SK-N-SH (cell line): ENCODE results near the gene VAMP2. TPM values are rescaled to one million over a fixed set of nuclear protein-coding genes. Genes with fewer than 3 reads are reported as not detected.

ENCODE experiments used
- CTCF ChIA-PET: fragments of 300-600, 350-600 bp; formaldehyde crosslinking; extraction: SDS; loops from one replicate; lab custom pipeline; 2021; lab: Yijun Ruan, JAX
- POLR2A ChIA-PET: fragments of 350-600 bp; sonication (Branson Sonifier 250); formaldehyde crosslinking; extraction: SDS; loops from one replicate; lab custom pipeline; 2020; ENCODE audit warnings: antibody characterized with exemption, inconsistent platforms; lab: Yijun Ruan, JAX
- DNase-seq: peaks from one replicate; pipeline ENCODE4 v3.0.0; 2012
- H2AFZ ChIP-seq: fragments of 200-600 bp; sonication (generic); 2 replicates; pipeline ENCODE4 v1.8.1; 2016; ENCODE audit warnings: antibody characterized with exemption, mild to moderate bottlenecking, low read depth
- H3F3A ChIP-seq: fragments of 200-600 bp; sonication (generic); replicated peaks from 2 replicates; pipeline ENCODE3; 2016; ENCODE audit warnings: antibody characterized with exemption, mild to moderate bottlenecking; ENCODE audit not compliant: insufficient read depth
- H3K27ac ChIP-seq, 2 experiments: fragments of 200-500 bp in 1 of 2; fragments of 200-600 bp in 1 of 2; sonication (Bioruptor generic) in 1 of 2; sonication (generic), shearing (Covaris generic) in 1 of 2; 2 replicates each; pipeline versions ENCODE4 v1.5.1 to v1.6.1; 2014 to 2016; ENCODE audit warnings: low read depth in 2 of 2, inconsistent platforms in 1 of 2, low read length in 1 of 2, mild to moderate bottlenecking in 1 of 2, mixed read lengths in 1 of 2
- H3K27me3 ChIP-seq: fragments of 200-600 bp; sonication (generic), shearing (Covaris generic); 2 replicates; pipeline ENCODE4 v1.6.1; 2016; ENCODE audit warnings: mixed run types; ENCODE audit not compliant: insufficient read depth
- H3K36me3 ChIP-seq, 2 experiments: fragments of 200-500 bp in 1 of 2; fragments of 200-600 bp in 1 of 2; sonication (Bioruptor generic) in 1 of 2; sonication (generic) in 1 of 2; replicated peaks in 1 of 2; 2 replicates each; pipeline versions ENCODE3 to v1.5.1; 2014 to 2016; ENCODE audit warnings: low read length in 1 of 2, mild to moderate bottlenecking in 1 of 2; ENCODE audit not compliant: insufficient read depth in 2 of 2, control insufficient read depth in 1 of 2
- H3K4me1 ChIP-seq, 2 experiments: fragments of 200-500 bp in 1 of 2; fragments of 200-600 bp in 1 of 2; sonication (Bioruptor generic) in 1 of 2; sonication (generic), shearing (Covaris generic) in 1 of 2; 2 replicates each; pipeline versions ENCODE4 v1.5.1 to v1.6.1; 2014 to 2016; ENCODE audit warnings: low read depth in 1 of 2, low read length in 1 of 2, mixed run types in 1 of 2; ENCODE audit not compliant: insufficient read depth in 2 of 2, control insufficient read depth in 1 of 2
- H3K4me2 ChIP-seq: fragments of 200-600 bp; sonication (generic), shearing (Covaris generic); 2 replicates; pipeline ENCODE4 v1.6.1; 2017; ENCODE audit warnings: mixed run types
- H3K4me3 ChIP-seq, 2 experiments: fragments of 200-500 bp in 1 of 2; fragments of 200-600 bp in 1 of 2; sonication (Bioruptor generic) in 1 of 2; sonication (generic), shearing (Covaris generic) in 1 of 2; 2 replicates each; pipeline versions ENCODE4 v1.5.1 to v1.8.1; 2014 to 2016; ENCODE audit warnings: low read depth in 2 of 2, inconsistent platforms in 1 of 2, low read length in 1 of 2, mild to moderate bottlenecking in 1 of 2, mixed read lengths in 1 of 2, moderate library complexity in 1 of 2
- H3K79me2 ChIP-seq: fragments of 200-600 bp; sonication (generic); 2 replicates; pipeline ENCODE4 v1.8.1; 2017; ENCODE audit warnings: mild to moderate bottlenecking; ENCODE audit not compliant: insufficient read depth
- H3K9ac ChIP-seq: fragments of 200-600 bp; sonication (generic); 2 replicates; pipeline ENCODE4 v1.6.1; 2017; ENCODE audit warnings: mixed run types
- H3K9me2 ChIP-seq: fragments of 200-600 bp; sonication (generic); 2 replicates; pipeline ENCODE4 v1.6.1; 2017; ENCODE audit warnings: mixed run types
- H3K9me3 ChIP-seq: fragments of 200-600 bp; sonication (generic); 2 replicates; pipeline ENCODE4 v1.6.1; 2017; ENCODE audit warnings: mixed run types, mild to moderate bottlenecking, moderate library complexity
- H4K20me1 ChIP-seq: fragments of 200-600 bp; sonication (generic); 2 replicates; pipeline ENCODE4 v1.6.1; 2017; ENCODE audit warnings: mild to moderate bottlenecking, mixed run types; ENCODE audit not compliant: insufficient read depth
- ELF1 ChIP-seq: IDR thresholded peaks from 2 replicates; pipeline ENCODE4 v1.4.0; 2012
- EP300 ChIP-seq, 2 experiments: IDR thresholded peaks; 2 replicates each; pipeline versions ENCODE4 v1.4.0 to v1.6.1; 2012; ENCODE audit warnings: borderline replicate concordance in 1 of 2, low read depth in 1 of 2, low read length in 1 of 2
- EZH2phosphoT487 ChIP-seq: fragments of 200-600 bp; sonication (generic); IDR thresholded peaks from 2 replicates; pipeline ENCODE4 v1.6.1; 2017; ENCODE audit warnings: low read depth, mixed run types, mild to moderate bottlenecking, antibody characterized with exemption, moderate library complexity, borderline replicate concordance
- GABPA ChIP-seq: IDR thresholded peaks from 2 replicates; pipeline ENCODE4 v1.4.0; 2012; ENCODE audit warnings: low read depth, mild to moderate bottlenecking
- MAX ChIP-seq: IDR thresholded peaks from 2 replicates; pipeline ENCODE4 v1.4.0; 2012; ENCODE audit warnings: low read depth
- MEF2A ChIP-seq: IDR thresholded peaks from 2 replicates; pipeline ENCODE4 v1.4.0; 2012; ENCODE audit warnings: low read depth, borderline replicate concordance
- MXI1 ChIP-seq: IDR thresholded peaks from 2 replicates; pipeline ENCODE4 v1.6.1; 2012; ENCODE audit warnings: mild to moderate bottlenecking, low read depth, low read length, improper control_type of control experiment
- NFIC ChIP-seq: IDR thresholded peaks from 2 replicates; pipeline ENCODE4 v1.4.0; 2012; ENCODE audit warnings: borderline replicate concordance
- RCOR1 ChIP-seq: fragments of 150-350 bp; IDR thresholded peaks from 2 replicates; pipeline ENCODE4 v1.6.1; 2017; ENCODE audit warnings: antibody characterized with exemption, low read length
- RFX5 ChIP-seq: IDR thresholded peaks from 2 replicates; pipeline ENCODE4 v1.6.1; 2012; ENCODE audit warnings: mild to moderate bottlenecking, improper control_type of control experiment, low read length
- SMC3 ChIP-seq: IDR thresholded peaks from 2 replicates; pipeline ENCODE4 v1.6.1; 2012; ENCODE audit warnings: low read depth, low read length, improper control_type of control experiment
- TAF1 ChIP-seq: IDR thresholded peaks from 2 replicates; pipeline ENCODE4 v1.6.1; 2012; ENCODE audit warnings: low read depth, mild to moderate bottlenecking, low read length, moderate library complexity, borderline replicate concordance
- TEAD4 ChIP-seq: IDR thresholded peaks from 2 replicates; pipeline ENCODE4 v1.4.0; 2012; ENCODE audit warnings: mild to moderate bottlenecking, borderline replicate concordance; ENCODE audit not compliant: insufficient read depth
- WGBS: methylation state at CpG from one replicate; pipeline ENCODE4 v1.1.6; 2017; ENCODE audit warnings: low lambda C conversion rate; 5-methylcytosine and 5-hydroxymethylcytosine counted together
- polyA plus RNA-seq, 3 experiments: library from polyadenylated mRNA; depleted of rRNA; stranded (reverse); fragments of >200 nt; gene quantifications; 2 replicates each; pipeline ENCODE4 v1.2.3, GENCODE V29; 2012
- TF ChIP-seq, protein P1 (sequence below): IDR thresholded peaks from 2 replicates; pipeline ENCODE4; 2012
- TF ChIP-seq, protein P2 (sequence below): fragments of 150-350 bp; IDR thresholded peaks from 2 replicates; pipeline ENCODE4 v1.6.1; 2016; ENCODE audit warnings: mild to moderate bottlenecking, low read depth, low read length
- TF ChIP-seq, protein P3 (sequence below): fragments of 200-600 bp; sonication (generic); IDR thresholded peaks from 2 replicates; pipeline ENCODE4 v1.6.1; 2017; ENCODE audit warnings: antibody characterized with exemption, mild to moderate bottlenecking, moderate library complexity
- TF ChIP-seq, protein P4 (sequence below): IDR thresholded peaks from 2 replicates; pipeline ENCODE4 v1.4.0; 2012; ENCODE audit warnings: low read depth, borderline replicate concordance

VAMP2 gene
- polyA plus RNA-seq, 1 of the 3 experiments (the other 2 are of a cell fraction): 42.0 TPM

- Histone ChIP-seq H3K4me1 (peaks cover 25 to 27% of the 10 kb centered on the region in 2 experiments; a peak in 3 of 4 replicates), H3F3A (peaks cover 38% of the 10 kb centered on the region), H3K9ac (peak overlapping the region; percentile 100), H3K4me2 (peak overlapping the region; percentile 77; the same call in 1 of the 2 replicates), H3K79me2 (peaks cover 35% of the 10 kb centered on the region), H3K27me3 (no peaks in the 10 kb centered on the region), H3K9me3 (no peaks in the 10 kb centered on the region), H3K9me2 (no peaks in the 10 kb centered on the region), H3K4me3 (no peak overlapping the region), H3K27ac (peak overlapping the region; percentile 66 to 79), H3K36me3 (peaks cover 5 to 19% of the 10 kb centered on the region in 2 experiments), H4K20me1 (no peaks in the 10 kb centered on the region), H2AFZ (peak overlapping the region; percentile 98; the same call in 1 of the 2 replicates)
- 60% methylated on average over 13 of the region's 13 CpGs for WGBS
- TF ChIP-seq, protein P1, sequence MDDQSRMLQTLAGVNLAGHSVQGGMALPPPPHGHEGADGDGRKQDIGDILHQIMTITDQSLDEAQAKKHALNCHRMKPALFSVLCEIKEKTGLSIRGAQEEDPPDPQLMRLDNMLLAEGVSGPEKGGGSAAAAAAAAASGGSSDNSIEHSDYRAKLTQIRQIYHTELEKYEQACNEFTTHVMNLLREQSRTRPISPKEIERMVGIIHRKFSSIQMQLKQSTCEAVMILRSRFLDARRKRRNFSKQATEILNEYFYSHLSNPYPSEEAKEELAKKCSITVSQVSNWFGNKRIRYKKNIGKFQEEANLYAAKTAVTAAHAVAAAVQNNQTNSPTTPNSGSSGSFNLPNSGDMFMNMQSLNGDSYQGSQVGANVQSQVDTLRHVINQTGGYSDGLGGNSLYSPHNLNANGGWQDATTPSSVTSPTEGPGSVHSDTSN: no peak
- TF ChIP-seq SMC3 (no peak), TEAD4 (no peak), MEF2A (no peak), EZH2phosphoT487 (no peak), RFX5 (no peak), GABPA (no peak), RCOR1 (no peak), TAF1 (no peak), MXI1 (no peak), EP300 (IDR thresholded peaks at IDR 0.05; ENCODE audit: borderline replicate concordance in 1 of 2, low read depth in 1 of 2, low read length in 1 of 2) (no peak), ELF1 (no peak), NFIC (no peak), MAX (no peak)
- TF ChIP-seq, protein P2, sequence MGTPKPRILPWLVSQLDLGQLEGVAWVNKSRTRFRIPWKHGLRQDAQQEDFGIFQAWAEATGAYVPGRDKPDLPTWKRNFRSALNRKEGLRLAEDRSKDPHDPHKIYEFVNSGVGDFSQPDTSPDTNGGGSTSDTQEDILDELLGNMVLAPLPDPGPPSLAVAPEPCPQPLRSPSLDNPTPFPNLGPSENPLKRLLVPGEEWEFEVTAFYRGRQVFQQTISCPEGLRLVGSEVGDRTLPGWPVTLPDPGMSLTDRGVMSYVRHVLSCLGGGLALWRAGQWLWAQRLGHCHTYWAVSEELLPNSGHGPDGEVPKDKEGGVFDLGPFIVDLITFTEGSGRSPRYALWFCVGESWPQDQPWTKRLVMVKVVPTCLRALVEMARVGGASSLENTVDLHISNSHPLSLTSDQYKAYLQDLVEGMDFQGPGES: no peak
- TF ChIP-seq, protein P3, sequence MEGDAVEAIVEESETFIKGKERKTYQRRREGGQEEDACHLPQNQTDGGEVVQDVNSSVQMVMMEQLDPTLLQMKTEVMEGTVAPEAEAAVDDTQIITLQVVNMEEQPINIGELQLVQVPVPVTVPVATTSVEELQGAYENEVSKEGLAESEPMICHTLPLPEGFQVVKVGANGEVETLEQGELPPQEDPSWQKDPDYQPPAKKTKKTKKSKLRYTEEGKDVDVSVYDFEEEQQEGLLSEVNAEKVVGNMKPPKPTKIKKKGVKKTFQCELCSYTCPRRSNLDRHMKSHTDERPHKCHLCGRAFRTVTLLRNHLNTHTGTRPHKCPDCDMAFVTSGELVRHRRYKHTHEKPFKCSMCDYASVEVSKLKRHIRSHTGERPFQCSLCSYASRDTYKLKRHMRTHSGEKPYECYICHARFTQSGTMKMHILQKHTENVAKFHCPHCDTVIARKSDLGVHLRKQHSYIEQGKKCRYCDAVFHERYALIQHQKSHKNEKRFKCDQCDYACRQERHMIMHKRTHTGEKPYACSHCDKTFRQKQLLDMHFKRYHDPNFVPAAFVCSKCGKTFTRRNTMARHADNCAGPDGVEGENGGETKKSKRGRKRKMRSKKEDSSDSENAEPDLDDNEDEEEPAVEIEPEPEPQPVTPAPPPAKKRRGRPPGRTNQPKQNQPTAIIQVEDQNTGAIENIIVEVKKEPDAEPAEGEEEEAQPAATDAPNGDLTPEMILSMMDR: no peak
- TF ChIP-seq, protein P4, sequence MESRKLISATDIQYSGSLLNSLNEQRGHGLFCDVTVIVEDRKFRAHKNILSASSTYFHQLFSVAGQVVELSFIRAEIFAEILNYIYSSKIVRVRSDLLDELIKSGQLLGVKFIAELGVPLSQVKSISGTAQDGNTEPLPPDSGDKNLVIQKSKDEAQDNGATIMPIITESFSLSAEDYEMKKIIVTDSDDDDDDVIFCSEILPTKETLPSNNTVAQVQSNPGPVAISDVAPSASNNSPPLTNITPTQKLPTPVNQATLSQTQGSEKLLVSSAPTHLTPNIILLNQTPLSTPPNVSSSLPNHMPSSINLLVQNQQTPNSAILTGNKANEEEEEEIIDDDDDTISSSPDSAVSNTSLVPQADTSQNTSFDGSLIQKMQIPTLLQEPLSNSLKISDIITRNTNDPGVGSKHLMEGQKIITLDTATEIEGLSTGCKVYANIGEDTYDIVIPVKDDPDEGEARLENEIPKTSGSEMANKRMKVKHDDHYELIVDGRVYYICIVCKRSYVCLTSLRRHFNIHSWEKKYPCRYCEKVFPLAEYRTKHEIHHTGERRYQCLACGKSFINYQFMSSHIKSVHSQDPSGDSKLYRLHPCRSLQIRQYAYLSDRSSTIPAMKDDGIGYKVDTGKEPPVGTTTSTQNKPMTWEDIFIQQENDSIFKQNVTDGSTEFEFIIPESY: no peak
- POLR2A ChIA-PET: interaction anchor here (0.8 to 1.8 kb wide), 4 partner anchors 9 to 580 kb away, joined by 3 to 36 read pairs (median 4); partner anchors contain the start of gene MPDU1
- CTCF ChIA-PET: interaction anchor here (0.6 to 2.1 kb wide), 5 partner anchors 9 to 319 kb away, joined by 3 to 7 read pairs (median 5); no protein-coding TSS in a partner anchor
- no peak for DNase-seq
These were observed 1.4 kb upstream of the VAMP2 start for GRCh38 chr17:8163978-8164814.
